GM21529 (cell line): ENCODE measurements around the gene DCUN1D2.

ENCODE experiments used
- ATAC-seq: cut with Tn5 transposase; IDR thresholded peaks from one replicate; pipeline ENCODE4 v1.9.1; 2021; ENCODE audit not compliant: unreplicated experiment

Gene DCUN1D2

GRCh38 chr13:113427562-113428468 lies 62.7 kb downstream of the DCUN1D2 start:
- no peak for ATAC-seq

- no peak for ATAC-seq
These were observed 63.9 kb downstream of the DCUN1D2 start for GRCh38 chr13:113426591-113426986.

DNA sequence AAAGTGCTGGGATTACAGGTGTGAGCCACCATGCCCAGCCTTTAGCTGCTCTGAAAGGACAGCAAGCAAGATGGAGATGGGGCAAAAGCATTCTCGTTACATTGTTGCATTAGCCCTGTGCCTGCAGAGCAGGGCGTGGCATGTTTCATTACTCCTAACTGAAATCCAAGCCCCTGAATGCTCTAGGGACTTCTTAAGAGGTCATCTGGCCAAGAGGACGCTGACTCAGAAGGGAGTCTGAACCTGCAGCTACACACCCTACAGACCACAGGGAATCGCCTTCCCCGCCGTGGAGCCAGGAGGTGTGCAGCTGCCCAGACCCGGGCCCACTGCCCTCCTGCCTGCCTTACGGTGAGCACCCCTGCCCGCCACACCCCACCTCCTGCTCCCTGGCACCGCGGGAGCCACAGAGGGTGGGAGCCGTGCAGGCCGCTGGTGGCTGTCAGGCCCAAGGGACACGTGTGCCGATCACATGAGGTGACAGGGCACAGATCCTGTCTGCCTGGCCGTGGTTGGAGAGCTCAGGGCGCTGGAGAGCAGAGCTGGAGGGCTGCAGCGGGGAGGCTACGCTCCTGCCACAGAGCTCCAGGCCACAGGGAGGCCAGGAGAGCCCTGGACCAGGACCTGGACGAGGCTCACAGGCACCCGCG lies 64.4 kb downstream of the DCUN1D2 start:
- no peak for ATAC-seq

DNA sequence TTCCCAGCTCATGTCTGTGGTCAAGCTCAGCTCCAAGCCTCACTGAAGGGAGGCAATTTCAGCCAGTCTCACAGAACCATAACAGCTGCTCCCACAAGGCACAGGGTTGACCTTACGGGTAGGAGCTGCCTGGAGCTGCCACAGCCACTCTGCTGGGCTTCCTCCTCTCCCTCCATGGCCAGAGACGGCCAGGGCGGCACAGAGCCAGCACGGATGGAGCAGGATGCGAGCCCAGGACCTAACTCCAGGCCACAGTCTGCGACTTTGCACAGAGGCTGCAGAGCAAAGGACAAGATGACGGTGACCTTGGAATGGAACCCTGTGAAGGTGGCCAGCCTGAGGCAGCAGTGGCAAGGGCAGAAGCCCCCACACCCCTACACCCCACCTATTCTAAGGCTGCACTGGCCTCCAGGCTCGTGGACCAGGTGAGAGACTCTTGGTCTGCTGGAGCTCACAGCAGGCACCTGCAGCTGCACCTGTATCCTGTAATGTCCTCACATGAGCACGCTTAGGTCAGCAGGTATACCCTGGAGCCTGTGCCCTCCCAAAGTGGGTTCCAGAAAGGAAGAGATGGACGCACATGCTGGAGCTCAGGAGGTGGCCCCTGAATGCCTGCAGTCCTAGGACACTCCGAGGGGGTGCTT lies 66.9 kb downstream of the DCUN1D2 start:
- ATAC-seq, result no peak

GRCh38 chr13:113422807-113423519 lies 67.5 kb downstream of the DCUN1D2 start:
- ATAC-seq, result no peak

DNA sequence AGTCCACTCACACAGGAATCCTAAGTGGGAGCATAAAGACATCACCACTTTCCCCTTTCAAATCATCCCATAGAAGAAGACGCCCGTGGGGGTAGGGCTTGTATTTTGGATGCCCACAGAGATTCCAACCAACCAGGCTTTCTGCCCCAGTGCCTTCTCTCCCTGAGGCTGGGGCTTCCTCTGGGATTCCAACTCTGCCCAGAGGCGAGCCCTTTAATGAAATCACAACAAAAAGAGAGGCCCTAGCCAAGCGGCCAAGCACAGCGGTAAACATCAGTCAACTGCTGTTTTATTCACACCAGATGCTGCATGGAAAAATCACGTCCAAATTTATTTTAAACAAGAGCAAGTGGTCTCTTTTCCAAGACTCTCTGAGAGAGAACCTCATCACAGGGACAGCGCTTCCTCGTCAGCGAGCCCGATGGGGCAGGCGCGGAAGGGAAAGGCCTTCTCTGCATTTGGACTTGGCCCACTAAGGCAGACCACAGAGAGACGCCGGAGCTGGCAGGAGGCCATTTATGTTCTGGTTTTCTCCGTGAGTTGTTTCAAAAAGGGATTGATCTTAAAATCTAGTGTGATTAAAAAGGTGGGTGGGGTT lies 68.7 kb downstream of the DCUN1D2 start:
- ATAC-seq, result no peak

- ATAC-seq, result no peak
These were observed 69.5 kb downstream of the DCUN1D2 start for GRCh38 chr13:113420833-113421600.

- ATAC-seq, result no peak
These were observed 70.3 kb downstream of the DCUN1D2 start for GRCh38 chr13:113420232-113420631.

- no peak for ATAC-seq
These were observed 70.8 kb downstream of the DCUN1D2 start for GRCh38 chr13:113419531-113420193.

GRCh38 chr13:113418722-113419049 lies 71.8 kb downstream of the DCUN1D2 start:
- ATAC-seq, result no peak

- no peak for ATAC-seq
These were observed 72.4 kb downstream of the DCUN1D2 start for GRCh38 chr13:113417836-113418721.

- ATAC-seq, result no peak
These were observed 73.3 kb downstream of the DCUN1D2 start for GRCh38 chr13:113417008-113417751.

DNA sequence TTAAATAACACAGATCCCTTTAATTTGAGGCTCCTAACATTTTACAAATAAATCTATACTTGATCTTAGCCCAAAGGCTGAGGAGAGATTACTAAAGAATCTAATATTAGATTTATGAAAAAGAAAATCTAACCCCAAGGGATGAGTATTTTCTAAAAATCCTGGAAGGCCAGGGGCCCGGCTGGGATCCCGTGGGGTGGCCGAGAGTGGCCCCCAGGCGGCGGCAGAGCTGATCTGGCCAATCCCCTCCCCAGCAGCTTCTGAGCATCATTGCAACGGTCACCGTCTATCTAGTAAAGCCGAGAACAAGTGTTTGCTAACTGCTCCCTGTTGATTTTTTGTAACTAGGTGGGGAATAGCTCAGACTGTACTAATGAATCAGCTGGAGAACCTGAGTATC lies 74.7 kb downstream of the DCUN1D2 start:
- ATAC-seq, result no peak

DNA sequence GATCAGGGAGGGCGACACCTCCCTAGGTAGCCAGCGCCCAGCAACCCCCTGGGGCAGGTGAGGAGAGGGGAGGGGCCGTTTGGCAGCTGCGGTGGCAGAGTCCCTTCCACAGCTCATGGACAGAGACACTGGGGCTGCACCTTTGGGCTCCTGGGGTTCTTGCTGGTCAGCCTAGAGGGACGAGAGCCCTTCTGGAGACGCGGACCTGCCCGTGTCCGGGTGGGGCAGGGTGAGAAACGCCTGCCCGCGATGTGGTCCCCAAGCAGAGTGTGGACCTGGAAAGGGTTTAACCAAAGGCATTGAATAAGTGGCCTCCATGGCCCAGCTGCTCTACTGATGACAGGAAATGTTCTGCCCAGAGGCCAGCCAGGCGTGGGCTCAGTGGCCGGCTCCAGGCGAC lies 75.5 kb downstream of the DCUN1D2 start:
- ATAC-seq, result no peak

GRCh38 chr13:113414335-113414734 lies 76.2 kb downstream of the DCUN1D2 start:
- ATAC-seq, result no peak

DNA sequence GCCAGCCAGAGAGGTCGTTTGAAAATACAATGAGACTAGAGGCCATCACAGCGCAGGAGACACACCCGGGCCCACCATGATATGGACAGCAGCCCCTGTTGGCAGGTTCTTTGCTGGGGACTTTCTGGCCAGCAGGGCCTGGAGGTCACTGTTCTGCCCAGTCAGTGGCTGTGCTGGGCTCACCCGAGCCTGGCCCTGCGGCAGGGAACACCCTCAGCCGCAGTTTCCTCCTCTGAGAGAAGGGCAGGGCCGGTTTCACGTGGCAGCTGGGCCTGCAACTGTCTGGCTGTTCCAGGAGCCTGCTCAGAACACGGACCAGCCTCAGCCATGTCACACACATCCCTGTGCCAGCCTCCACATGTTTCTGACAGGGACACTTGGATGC lies 76.6 kb downstream of the DCUN1D2 start:
- ATAC-seq, result no peak

GRCh38 chr13:113413178-113413897 lies 77.2 kb downstream of the DCUN1D2 start:
- ATAC-seq, result no peak
